Measurements from ENCODE around the gene KRT14. TPM values are rescaled to one million over a fixed set of nuclear protein-coding genes. Genes with fewer than 3 reads are reported as not detected.

Gene KRT14
- total RNA-seq, 1 donor from 2014 or later, result 1.0 TPM

- H3K4me3 Mint-ChIP-seq (ENCODE audit: unreplicated experiment), result no peak overlapping the region
- Histone ChIP-seq H3K4me3 (ENCODE audit: insufficient read depth, low read depth, low read length) (no peak overlapping the region), H3K36me3 (ENCODE audit: insufficient read depth, low read length) (no peaks in the 10 kb centered on the region), H3K4me2 (ENCODE audit: low read length) (no peak overlapping the region), H3K9me3 (ENCODE audit: insufficient read depth, low read depth, low read length) (no peaks in the 10 kb centered on the region), H3K27me3 (ENCODE audit: insufficient read depth, low read length) (no peaks in the 10 kb centered on the region), H3K79me2 (ENCODE audit: insufficient read depth, low read length) (no peaks in the 10 kb centered on the region), H3K27ac (ENCODE audit: low read depth, low read length) (no peak overlapping the region), H2AFZ (ENCODE audit: low read depth, low read length) (no peak overlapping the region), H4K20me1 (ENCODE audit: insufficient read depth, low read length) (no peaks in the 10 kb centered on the region), H3K4me1 (ENCODE audit: insufficient read depth, low read length) (peaks cover 13% of the 10 kb centered on the region), H3K9ac (ENCODE audit: low read length) (no peak overlapping the region)
- peaks cover 14% of the 10 kb centered on the region for H3K27me3 Mint-ChIP-seq (ENCODE audit: low read depth, unreplicated experiment)
- DNase-seq (ENCODE audit: low read depth) (no peak), FAIRE-seq (no peak)
- peaks cover 19% of the 10 kb centered on the region for H3K4me1 Mint-ChIP-seq (ENCODE audit: low read depth, unreplicated experiment)
- no peaks in the 10 kb centered on the region for H3K9me3 Mint-ChIP-seq (ENCODE audit: unreplicated experiment)
- no peak for TF ChIP-seq EZH2 (IDR thresholded peaks at IDR 0.05; ENCODE audit: insufficient read depth, low read length)
- TF ChIP-seq CTCF (IDR thresholded peaks at IDR 0.05; ENCODE audit: insufficient read depth, low read depth, low read length), result no peak
- H3K36me3 Mint-ChIP-seq (ENCODE audit: low read depth, unreplicated experiment), result peaks cover 2% of the 10 kb centered on the region
- no peak overlapping the region for H3K27ac Mint-ChIP-seq (ENCODE audit: unreplicated experiment)
Measured at GRCh38 chr17:41535764-41536481, 50.8 kb downstream of the KRT14 start.

- FAIRE-seq, result no peak
- Histone ChIP-seq H3K79me2 (ENCODE audit: insufficient read depth, low read length) (no peaks in the 10 kb centered on the region), H3K9me3 (ENCODE audit: insufficient read depth, low read depth, low read length) (no peaks in the 10 kb centered on the region), H3K4me2 (ENCODE audit: low read length) (no peak overlapping the region), H3K9ac (ENCODE audit: low read length) (no peak overlapping the region), H3K4me1 (ENCODE audit: insufficient read depth, low read length) (peaks cover 22% of the 10 kb centered on the region), H3K36me3 (ENCODE audit: insufficient read depth, low read length) (no peaks in the 10 kb centered on the region), H3K27ac (ENCODE audit: low read depth, low read length) (no peak overlapping the region), H4K20me1 (ENCODE audit: insufficient read depth, low read length) (no peaks in the 10 kb centered on the region), H2AFZ (ENCODE audit: low read depth, low read length) (no peak overlapping the region), H3K4me3 (ENCODE audit: insufficient read depth, low read depth, low read length) (no peak overlapping the region), H3K27me3 (ENCODE audit: insufficient read depth, low read length) (no peaks in the 10 kb centered on the region)
- H3K36me3 Mint-ChIP-seq (ENCODE audit: low read depth, unreplicated experiment), result peaks cover 2% of the 10 kb centered on the region
- no peak overlapping the region for H3K27ac Mint-ChIP-seq (ENCODE audit: unreplicated experiment)
- peaks cover 14% of the 10 kb centered on the region for H3K27me3 Mint-ChIP-seq (ENCODE audit: low read depth, unreplicated experiment)
- no peaks in the 10 kb centered on the region for H3K9me3 Mint-ChIP-seq (ENCODE audit: unreplicated experiment)
- H3K4me1 Mint-ChIP-seq (ENCODE audit: low read depth, unreplicated experiment), result peaks cover 22% of the 10 kb centered on the region
- no peak for DNase-seq (ENCODE audit: low read depth)
- TF ChIP-seq CTCF (IDR thresholded peaks at IDR 0.05; ENCODE audit: insufficient read depth, low read depth, low read length), result no peak
- TF ChIP-seq EZH2 (IDR thresholded peaks at IDR 0.05; ENCODE audit: insufficient read depth, low read length), result no peak
- no peak overlapping the region for H3K4me3 Mint-ChIP-seq (ENCODE audit: unreplicated experiment)
Measured at GRCh38 chr17:41534899-41535546, 51.7 kb downstream of the KRT14 start.

- Histone ChIP-seq H3K9me3 (ENCODE audit: insufficient read depth, low read depth, low read length) (no peaks in the 10 kb centered on the region), H3K4me3 (ENCODE audit: insufficient read depth, low read depth, low read length) (no peak overlapping the region), H3K4me1 (ENCODE audit: insufficient read depth, low read length) (peaks cover 26% of the 10 kb centered on the region), H3K4me2 (ENCODE audit: low read length) (no peak overlapping the region), H2AFZ (ENCODE audit: low read depth, low read length) (no peak overlapping the region), H3K27ac (ENCODE audit: low read depth, low read length) (no peak overlapping the region), H3K9ac (ENCODE audit: low read length) (no peak overlapping the region), H4K20me1 (ENCODE audit: insufficient read depth, low read length) (no peaks in the 10 kb centered on the region), H3K36me3 (ENCODE audit: insufficient read depth, low read length) (no peaks in the 10 kb centered on the region), H3K79me2 (ENCODE audit: insufficient read depth, low read length) (no peaks in the 10 kb centered on the region), H3K27me3 (ENCODE audit: insufficient read depth, low read length) (no peaks in the 10 kb centered on the region)
- DNase-seq (ENCODE audit: low read depth), result no peak
- H3K4me3 Mint-ChIP-seq (ENCODE audit: unreplicated experiment), result no peak overlapping the region
- no peak overlapping the region for H3K27ac Mint-ChIP-seq (ENCODE audit: unreplicated experiment)
- H3K36me3 Mint-ChIP-seq (ENCODE audit: low read depth, unreplicated experiment), result peaks cover 2% of the 10 kb centered on the region
- no peak for FAIRE-seq
- no peak for TF ChIP-seq CTCF (IDR thresholded peaks at IDR 0.05; ENCODE audit: insufficient read depth, low read depth, low read length)
- no peak for TF ChIP-seq EZH2 (IDR thresholded peaks at IDR 0.05; ENCODE audit: insufficient read depth, low read length)
- no peaks in the 10 kb centered on the region for H3K9me3 Mint-ChIP-seq (ENCODE audit: unreplicated experiment)
- peaks cover 24% of the 10 kb centered on the region for H3K4me1 Mint-ChIP-seq (ENCODE audit: low read depth, unreplicated experiment)
- H3K27me3 Mint-ChIP-seq (ENCODE audit: low read depth, unreplicated experiment), result peaks cover 17% of the 10 kb centered on the region
Measured at GRCh38 chr17:41533613-41534012, 53.1 kb downstream of the KRT14 start.

All from astrocyte (in vitro differentiated cells and primary cell).